NOMO-1 (cell line): ENCODE results near the gene CCDC18.

ENCODE experiments used
- DNase-seq, 2 experiments: peaks; one replicate each; lab custom pipeline; 2025; ENCODE audit not compliant: unreplicated experiment in 2 of 2; lab: John Stamatoyannopoulos, UW

The CCDC18 gene

GRCh38 chr1:93302078-93302477, 121.6 kb downstream of the CCDC18 start:
- DNase-seq = no peak

- peak; percentile 4 to 59 for DNase-seq
Measured at GRCh38 chr1:93304716-93305138, 124.2 kb downstream of the CCDC18 start.

- DNase-seq = no peak
Measured at GRCh38 chr1:93306920-93307319, 126.4 kb downstream of the CCDC18 start.

- DNase-seq = no peak
Measured at GRCh38 chr1:93313026-93313425, 132.5 kb downstream of the CCDC18 start.

- DNase-seq = peak; percentile 37 to 70
Measured at GRCh38 chr1:93317207-93317606, 136.7 kb downstream of the CCDC18 start.

- no peak for DNase-seq
Measured at GRCh38 chr1:93317943-93318342, 137.4 kb downstream of the CCDC18 start.

GRCh38 chr1:93321720-93322119, 141.2 kb downstream of the CCDC18 start:
- DNase-seq = no peak

GRCh38 chr1:93322349-93322748, 141.8 kb downstream of the CCDC18 start:
- DNase-seq = no peak

- no peak for DNase-seq
Measured at GRCh38 chr1:93323185-93323820, 142.8 kb downstream of the CCDC18 start.

GRCh38 chr1:93324486-93325464, 144.3 kb downstream of the CCDC18 start:
- DNase-seq = no peak
